K562 (cell line): ENCODE data around the gene PPP4R1. TPM values are rescaled to one million over a fixed set of nuclear protein-coding genes. Genes with fewer than 3 reads are reported as not detected.

Source experiments
- ATAC-seq: fragments of 200-7000 bp; cut with Tn5 transposase; 3 replicates; pipeline ENCODE4 v1.9.1; 2020; ENCODE audit warnings: moderate library complexity
- BruUV-seq: library from RNA; stranded (reverse); fragments of 400-500 nt; replicated peaks from 2 replicates; lab custom pipeline; 2021; lab: Mats Ljungman, UMichigan
- CTCF ChIA-PET: fragments of 300-600 bp; formaldehyde crosslinking; extraction: SDS; loops from one replicate; lab custom pipeline; 2021; ENCODE audit warnings: low intra/inter-chr PET ratio; lab: Yijun Ruan, JAX
- POLR2A ChIA-PET: fragments of 300-600, 350-650 bp; sonication (Branson Sonifier 250); formaldehyde crosslinking; extraction: SDS; loops from one replicate; lab custom pipeline; 2021; ENCODE audit warnings: antibody characterized with exemption, inconsistent platforms; lab: Yijun Ruan, JAX
- DNase-seq, 4 experiments: peaks; one replicate each; pipeline versions ENCODE4 v3.0.0 to v3.0.0-alpha.2; 2011 to 2018; ENCODE audit warnings: low spot score in 3 of 4, mixed read lengths in 3 of 4; ENCODE audit errors: extremely low read depth in 1 of 4
- FAIRE-seq: peaks from 2 replicates; lab custom pipeline; 2011; peaks lifted over from hg19 to GRCh38; lab: Jason Lieb, UNC
- H2AFZ ChIP-seq: 2 replicates; pipeline ENCODE4 v1.6.0; 2011; ENCODE audit warnings: low read depth, low read length, control low read depth, inconsistent platforms
- H3K27ac ChIP-seq: fragments of 200-600 bp; 3 replicates; pipeline ENCODE4 v1.8.0; 2011; ENCODE audit warnings: low read depth, mild to moderate bottlenecking, control low read depth, inconsistent platforms, low read length, moderate library complexity, mixed read lengths; ENCODE audit errors: extremely low read depth
- H3K27me3 ChIP-seq, 2 experiments: fragments of 300-600 bp in 1 of 2; 2 replicates in 1 of 2; 3 replicates in 1 of 2; pipeline versions ENCODE4 v1.6.0 to v1.8.0; 2011; ENCODE audit warnings: inconsistent platforms in 2 of 2, low read length in 2 of 2, mild to moderate bottlenecking in 1 of 2, mixed read lengths in 1 of 2, moderate library complexity in 1 of 2; ENCODE audit not compliant: control insufficient read depth in 2 of 2, insufficient read depth in 2 of 2
- H3K36me3 ChIP-seq: fragments of 300-600 bp; 3 replicates; pipeline ENCODE4 v1.8.0; 2011; ENCODE audit warnings: mild to moderate bottlenecking, low read length, inconsistent platforms; ENCODE audit not compliant: control insufficient read depth, insufficient read depth
- H3K4me1 ChIP-seq, 2 experiments: fragments of 200-600 bp in 1 of 2; replicated peaks in 1 of 2; 2 replicates in 1 of 2; 3 replicates in 1 of 2; pipeline versions ENCODE4 v1.5.1 to v1.8.0; 2011; ENCODE audit warnings: inconsistent platforms in 2 of 2, low read length in 2 of 2, mild to moderate bottlenecking in 1 of 2, mixed read lengths in 1 of 2, moderate library complexity in 1 of 2; ENCODE audit not compliant: control insufficient read depth in 2 of 2, insufficient read depth in 2 of 2
- H3K4me2 ChIP-seq: 2 replicates; pipeline ENCODE4 v1.6.1; 2011; ENCODE audit warnings: low read length, control low read depth, inconsistent platforms, mixed read lengths; ENCODE audit not compliant: insufficient read depth
- H3K4me3 ChIP-seq: fragments of 200-600 bp; sonication (generic), shearing (Covaris generic); 2 replicates; pipeline ENCODE4 v1.5.1; 2016; ENCODE audit warnings: control low read depth, inconsistent platforms
- H3K79me2 ChIP-seq: fragments of 200-600 bp; 3 replicates; pipeline ENCODE4 v1.8.0; 2011; ENCODE audit warnings: low read length, inconsistent platforms; ENCODE audit not compliant: control insufficient read depth, insufficient read depth
- H3K9ac ChIP-seq, 2 experiments: 2 replicates each; pipeline versions ENCODE4 v1.6.0 to v1.6.1; 2011; ENCODE audit warnings: low read depth in 2 of 2, low read length in 2 of 2, control low read depth in 1 of 2, inconsistent platforms in 1 of 2, mild to moderate bottlenecking in 1 of 2, mixed read lengths in 1 of 2; ENCODE audit not compliant: insufficient read depth in 1 of 2
- H3K9me1 ChIP-seq: one replicate; pipeline ENCODE4 v1.6.0; 2011; ENCODE audit warnings: inconsistent platforms, mild to moderate bottlenecking, low read length, moderate library complexity; ENCODE audit not compliant: control insufficient read depth, insufficient read depth
- H3K9me3 ChIP-seq: replicated peaks from 2 replicates; pipeline ENCODE4 v1.5.1; 2011; ENCODE audit warnings: low read depth, low read length, inconsistent platforms; ENCODE audit not compliant: control insufficient read depth, insufficient read depth
- H4K20me1 ChIP-seq: replicated peaks from 2 replicates; pipeline ENCODE4 v1.6.1; 2011; ENCODE audit warnings: low read length, inconsistent platforms, mixed read lengths; ENCODE audit not compliant: control insufficient read depth, insufficient read depth
- ADNP ChIP-seq: fragments of 200-800 bp; sonication (Bioruptor generic); IDR thresholded peaks from 2 replicates; pipeline ENCODE4 v1.6.1; 2016; ENCODE audit warnings: missing genetic modification characterization, missing compliant biosample characterization
- BRF1 ChIP-seq: IDR thresholded peaks from 3 replicates; pipeline ENCODE4 v1.6.1; 2011; ENCODE audit warnings: borderline replicate concordance, mild to moderate bottlenecking; ENCODE audit not compliant: insufficient read length; ENCODE audit errors: extremely low read depth
- MEIS2 ChIP-seq: fragments of 450-650 bp; IDR thresholded peaks from 2 replicates; pipeline ENCODE4 v1.6.1; 2014; ENCODE audit warnings: mild to moderate bottlenecking; ENCODE audit not compliant: partially characterized antibody
- PBX2 ChIP-seq, 2 experiments: IDR thresholded peaks in 1 of 2; conservative IDR thresholded peaks in 1 of 2; 2 replicates each; pipeline ENCODE4 v1.6.1; 2016; ENCODE audit warnings: low read depth in 2 of 2, mild to moderate bottlenecking in 1 of 2, missing compliant biosample characterization in 1 of 2, missing genetic modification characterization in 1 of 2, moderate library complexity in 1 of 2
- PKNOX1 ChIP-seq: fragments of 450-650 bp; IDR thresholded peaks from 2 replicates; pipeline ENCODE4 v1.6.1; 2016
- PYGO2 ChIP-seq: fragments of 450-650 bp; IDR thresholded peaks from 2 replicates; pipeline ENCODE4 v1.6.1; 2016; ENCODE audit warnings: mild to moderate bottlenecking, missing genetic modification characterization, moderate library complexity, missing compliant biosample characterization
- TAF15 ChIP-seq: fragments of 200-400 bp; formaldehyde crosslinking; IDR thresholded peaks from 2 replicates; pipeline ENCODE4 v1.6.1; 2017; ENCODE audit warnings: mild to moderate bottlenecking, low read depth, low read length, moderate library complexity
- TFAP4 ChIP-seq: sonication (generic); formaldehyde crosslinking; IDR thresholded peaks from 2 replicates; pipeline ENCODE4 v1.8.0; 2022; ENCODE audit warnings: missing genetic modification reagents, mild to moderate bottlenecking, moderate library complexity, borderline replicate concordance
- ZNF75A ChIP-seq: fragments of 450-650 bp; formaldehyde crosslinking; IDR thresholded peaks from 2 replicates; pipeline ENCODE4 v1.4.0; 2020; ENCODE audit warnings: mild to moderate bottlenecking
- whole genome bisulfite sequencing: fragments of 100-300 bp; shearing (Covaris generic); methylation state at CpG from one replicate; pipeline ENCODE4 v1.1.6; 2016; ENCODE audit warnings: low coverage, mixed read lengths; ENCODE audit not compliant: insufficient coverage; ENCODE audit errors: missing lambda C conversion rate; 5-methylcytosine and 5-hydroxymethylcytosine counted together
- in situ Hi-C: fragments of 300-500 bp; cut with MboI; formaldehyde crosslinking; loops from 4 replicates; pipeline ENCODE4 v1.15.0; 2018; ENCODE audit warnings: inconsistent platforms, mixed read lengths
- intact Hi-C: fragments of 100-400 bp; cut with micrococcal nuclease; formaldehyde crosslinking; loops from 2 replicates; pipeline ENCODE4 v1.14.2; 2022
- polyA plus RNA-seq, 8 experiments: library from polyadenylated mRNA; depleted of rRNA in 4 of 8; stranded (reverse) in 5 of 8; unstranded in 3 of 8; fragments of >200 nt; fragmentation: Nextera tagmentation in 2 of 8; fragmentation: Illumina TruSeq in 1 of 8; extraction: Ambion mirVana in 2 of 8; extraction: Trizol in 1 of 8; gene quantifications; 2 replicates each; pipeline versions ENCODE4 v1.2.1 to v1.2.3, GENCODE V29; 2011 to 2014; ENCODE audit warnings: inconsistent platforms in 1 of 8, missing spikeins in 1 of 8
- total RNA-seq, 7 experiments: library from RNA; depleted of rRNA in 6 of 7; stranded (reverse); fragments of >200 nt in 6 of 7; fragmentation: Illumina TruSeq in 2 of 7; extraction: Trizol in 2 of 7; gene quantifications; 2 replicates each; pipeline versions ENCODE4 v1.2.1 to v1.2.3, GENCODE V29; 2011 to 2021; ENCODE audit warnings: low replicate concordance in 1 of 7

Gene PPP4R1
- total and polyA plus RNA-seq, 9 of the 15 experiments (the other 6 are each of a cell fraction or from before 2014, with no cell fraction given): 23.5 to 136 (median 84.5) TPM

GRCh38 chr18:9526458-9526857 lies 87.9 kb downstream of the PPP4R1 start (continued):
- TF ChIP-seq ZNF75A (CRISPR knock-in tag) (no peak), PYGO2 (tag) (no peak), BRF1 (no peak), TAF15 (no peak), ADNP (no peak)

GRCh38 chr18:9522952-9523351 lies 91.4 kb downstream of the PPP4R1 start:
- no peaks in the 10 kb centered on the region for H3K9me1 ChIP-seq
- no peak for DNase-seq
- H3K4me3 ChIP-seq: no peak overlapping the region
- peaks cover 71% of the 10 kb centered on the region for H3K36me3 ChIP-seq
- peaks cover 12% of the 10 kb centered on the region; the same call in 2 of the 3 replicates for H3K79me2 ChIP-seq
- WGBS: 89% methylated on average over 6 of the region's 6 CpGs
- no peak overlapping the region for H3K4me2 ChIP-seq
- CTCF ChIA-PET: no interaction called here
- no peak overlapping the region for H3K27ac ChIP-seq
- FAIRE-seq: no peak
- TF ChIP-seq PKNOX1: peak; percentile 43; the same call in 1 of the 2 replicates
- TF ChIP-seq MEIS2: peak; percentile 46
- TF ChIP-seq TFAP4 (CRISPR knock-in tag): no peak
- TF ChIP-seq PBX2 (CRISPR knock-in tag; IDR thresholded peaks at IDR 0.05; ENCODE audit: low read depth): no peak
- TF ChIP-seq PBX2 (tag; conservative IDR thresholded peaks at IDR 0.05; ENCODE audit: low read depth): 0 out of 2 replicates have a peak, but pooled peaks have one; percentile 9
- intact Hi-C loops (no loop called here), in situ Hi-C loops (loop anchor here (25.0 kb wide), 1 partner anchor 861 kb away; no protein-coding TSS in a partner anchor)
- H3K4me1 ChIP-seq: no peaks in the 10 kb centered on the region
- H3K27me3 ChIP-seq: no peaks in the 10 kb centered on the region
- no TSS peak for BruUV-seq
- no peaks in the 10 kb centered on the region for H4K20me1 ChIP-seq
- POLR2A ChIA-PET: interaction anchor here (1.1 kb wide), 1 partner anchor 9 kb away, joined by 4 read pairs; no protein-coding TSS in a partner anchor
- no peak overlapping the region for H3K9ac ChIP-seq
- no peak overlapping the region for H2AFZ ChIP-seq
- ATAC-seq: no peak
- H3K9me3 ChIP-seq: no peaks in the 10 kb centered on the region
